ENCODE data around the gene ZNF831.

ZNF831 gene

DNA sequence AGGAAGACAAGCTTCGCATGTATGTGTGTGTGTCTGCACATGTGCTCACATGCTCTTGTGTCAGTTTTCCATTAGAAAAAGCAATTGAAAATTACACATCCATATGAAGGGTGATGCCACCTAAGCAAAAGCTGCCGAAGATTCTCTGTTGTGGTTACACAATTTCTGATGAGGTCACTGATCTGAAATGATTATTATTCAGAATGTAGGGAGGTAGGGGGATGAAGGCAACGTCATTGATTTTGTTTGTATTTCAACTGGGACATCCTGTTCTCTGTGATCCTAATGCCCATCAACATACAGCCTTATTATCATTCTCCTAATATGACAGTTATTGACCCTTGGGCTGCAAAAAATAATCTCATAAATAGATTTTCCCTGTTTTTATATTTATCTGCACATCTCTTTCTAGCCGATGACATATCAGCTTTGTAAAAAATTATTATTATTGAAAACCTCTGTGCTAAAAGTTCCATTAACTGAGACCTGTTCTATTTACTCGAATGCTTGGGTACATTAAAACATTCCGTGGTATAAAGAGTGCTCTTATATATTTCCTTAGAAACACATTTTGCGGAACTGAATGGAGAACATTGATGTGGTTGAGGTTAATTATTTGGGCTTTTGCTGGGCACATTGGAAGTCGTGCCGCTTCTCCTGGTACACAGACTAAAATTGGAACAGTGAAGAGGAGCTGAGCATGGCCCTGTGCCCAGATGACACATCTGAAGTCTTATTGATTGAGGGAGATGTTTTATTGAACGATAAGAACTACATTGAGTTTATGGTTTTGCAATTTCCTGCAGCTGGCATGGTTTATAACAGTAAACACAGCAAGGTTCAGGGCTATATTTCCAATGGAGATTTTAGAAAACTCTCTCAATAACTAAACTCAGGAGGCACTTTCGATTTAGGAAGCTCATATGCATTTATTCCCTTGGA lies 51.3 kb downstream of the ZNF831 start:
- DNase-seq (ENCODE audit: low spot score), result no peak

DNA sequence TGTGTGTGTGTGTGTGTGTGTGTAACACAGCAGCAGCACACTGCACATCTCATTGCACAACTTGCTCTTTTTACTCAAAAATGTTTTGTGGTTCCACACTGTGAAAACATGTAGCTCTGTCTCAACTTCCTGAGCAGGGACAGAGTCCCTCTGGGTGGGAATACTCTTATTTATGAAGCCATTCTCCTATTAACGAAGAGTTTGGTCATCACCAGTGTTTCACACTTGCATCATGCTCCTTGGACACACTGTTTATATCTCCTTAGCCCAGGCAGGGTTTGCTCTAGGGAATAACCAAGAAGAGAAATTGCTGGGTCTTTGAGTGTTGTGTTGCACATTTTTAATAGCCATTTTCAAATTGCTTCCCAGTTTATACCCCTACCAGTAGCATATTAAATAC lies 53.6 kb downstream of the ZNF831 start:
- no peak for DNase-seq (ENCODE audit: low spot score)

DNA sequence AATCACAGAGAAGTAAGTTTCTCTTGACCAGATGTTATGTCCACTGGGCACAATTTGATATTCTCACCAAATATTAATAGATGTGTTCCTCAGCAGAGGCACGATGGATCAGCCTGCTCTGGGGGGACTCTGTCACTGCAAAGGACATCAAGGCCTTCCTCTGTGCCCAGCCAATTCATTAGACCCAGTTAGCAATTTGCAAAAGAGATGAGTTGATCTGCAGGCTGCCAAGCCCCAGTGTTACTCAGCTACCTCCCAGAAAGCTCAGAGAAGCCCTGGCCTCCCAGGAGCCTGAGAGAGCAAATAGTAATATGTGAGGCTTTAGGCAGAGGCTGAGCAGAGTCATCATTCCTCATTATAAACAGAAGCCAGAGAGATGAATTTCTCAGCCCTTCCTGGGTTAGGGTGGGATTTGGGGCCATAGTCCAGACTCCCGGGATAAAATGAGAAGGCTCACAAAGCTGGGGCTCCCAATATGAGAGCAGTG lies 54.2 kb downstream of the ZNF831 start:
- no peak for DNase-seq (ENCODE audit: low spot score)

DNA sequence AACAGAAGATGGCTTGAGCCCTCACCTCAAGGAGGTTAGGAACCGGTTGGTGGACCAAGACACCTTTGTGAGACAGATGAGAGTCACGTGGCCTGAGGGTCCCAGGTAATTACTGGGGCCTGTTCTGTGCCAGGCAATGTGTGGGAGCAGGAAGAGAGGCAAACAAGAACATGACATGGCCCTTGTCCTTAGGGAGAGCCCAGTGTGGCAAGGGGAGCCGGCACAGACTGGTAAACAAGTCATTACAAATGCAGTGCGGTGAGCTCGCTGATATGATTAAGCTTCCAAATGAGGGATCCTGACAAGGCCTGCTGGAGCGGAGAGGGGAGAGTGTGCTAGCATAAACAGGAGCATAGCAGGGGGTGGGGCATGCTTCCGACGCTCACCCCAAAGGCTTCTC lies 55.6 kb downstream of the ZNF831 start:
- no peak for DNase-seq (ENCODE audit: low spot score)

DNA sequence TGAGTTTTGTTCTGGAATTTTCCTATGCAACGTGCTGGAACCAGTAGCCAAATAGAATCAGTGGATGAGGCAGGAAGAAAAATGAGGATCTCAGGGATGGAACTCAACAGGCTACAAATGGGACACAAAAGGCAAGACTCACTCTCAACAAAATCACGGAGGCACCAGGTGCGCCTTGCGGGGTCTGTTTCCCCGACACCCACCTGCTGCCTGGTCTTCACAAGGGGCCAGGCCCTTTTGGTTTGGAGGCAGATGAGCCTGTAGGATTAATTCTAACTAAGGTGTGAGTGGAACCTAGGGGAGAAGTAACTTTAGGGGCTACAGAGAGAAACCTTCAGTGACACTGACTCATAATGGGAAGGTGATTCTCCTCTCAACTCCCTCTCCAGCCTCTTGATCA lies 56.5 kb downstream of the ZNF831 start:
- DNase-seq (ENCODE audit: low spot score), result no peak

DNA sequence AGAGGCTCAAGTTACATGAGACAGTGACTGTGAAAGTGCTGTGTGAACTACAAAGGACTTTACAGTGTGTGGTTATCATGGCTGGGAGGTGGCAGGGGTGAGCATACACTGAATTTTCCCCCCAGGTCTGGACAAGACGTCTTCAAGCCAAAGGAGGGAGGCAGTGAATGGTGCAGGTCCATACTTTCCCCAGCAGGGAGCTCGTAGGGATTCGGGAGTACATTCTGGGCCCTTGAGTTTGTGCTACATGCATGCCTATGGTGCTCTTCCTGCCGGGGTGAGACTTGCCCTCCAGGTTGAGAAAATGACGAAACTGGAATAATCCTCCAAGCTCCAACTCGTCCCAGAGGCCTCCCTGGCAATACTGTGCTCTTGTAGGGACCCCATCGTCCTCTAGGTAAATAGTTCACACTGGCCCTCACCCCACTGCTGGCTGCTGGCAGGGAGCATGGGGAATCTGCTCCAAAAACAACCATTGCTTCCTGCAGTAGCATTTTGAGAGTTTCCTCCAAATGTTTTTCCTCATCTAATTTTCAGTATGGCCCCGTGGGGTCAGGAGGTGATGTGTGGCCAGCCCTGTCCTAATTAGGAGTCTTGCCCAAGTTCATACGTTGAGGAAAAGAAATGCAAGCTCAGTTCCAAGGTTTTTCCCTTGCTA lies 57.6 kb downstream of the ZNF831 start:
- no peak for DNase-seq (ENCODE audit: low spot score)

DNA sequence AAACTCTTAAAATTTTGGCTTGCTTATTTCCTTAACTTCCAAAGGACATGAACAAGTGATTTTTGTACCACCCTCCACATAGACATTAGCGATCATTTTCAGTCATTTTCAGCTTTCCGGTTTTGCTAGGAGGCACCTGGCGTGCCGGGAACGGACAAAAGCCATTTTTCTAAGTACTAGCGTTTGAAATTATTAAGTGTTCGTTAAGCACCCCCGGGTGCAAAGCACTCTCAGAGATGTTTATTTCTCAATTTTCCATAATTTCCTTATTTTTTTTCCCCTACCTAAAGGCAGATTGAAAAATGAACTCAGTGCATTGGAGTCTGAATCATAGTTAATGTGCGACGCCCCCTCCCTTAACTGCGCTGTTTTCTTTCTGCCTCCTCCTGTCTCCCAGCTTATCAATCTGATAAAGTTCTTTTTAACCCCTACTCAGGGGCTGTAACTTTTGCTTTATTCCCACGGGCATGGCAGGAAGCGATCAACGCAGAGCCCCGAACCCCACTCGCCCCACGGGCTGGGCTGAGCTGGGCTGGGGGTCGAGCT lies 58.2 kb downstream of the ZNF831 start:
- no peak for DNase-seq (ENCODE audit: low spot score)

DNA sequence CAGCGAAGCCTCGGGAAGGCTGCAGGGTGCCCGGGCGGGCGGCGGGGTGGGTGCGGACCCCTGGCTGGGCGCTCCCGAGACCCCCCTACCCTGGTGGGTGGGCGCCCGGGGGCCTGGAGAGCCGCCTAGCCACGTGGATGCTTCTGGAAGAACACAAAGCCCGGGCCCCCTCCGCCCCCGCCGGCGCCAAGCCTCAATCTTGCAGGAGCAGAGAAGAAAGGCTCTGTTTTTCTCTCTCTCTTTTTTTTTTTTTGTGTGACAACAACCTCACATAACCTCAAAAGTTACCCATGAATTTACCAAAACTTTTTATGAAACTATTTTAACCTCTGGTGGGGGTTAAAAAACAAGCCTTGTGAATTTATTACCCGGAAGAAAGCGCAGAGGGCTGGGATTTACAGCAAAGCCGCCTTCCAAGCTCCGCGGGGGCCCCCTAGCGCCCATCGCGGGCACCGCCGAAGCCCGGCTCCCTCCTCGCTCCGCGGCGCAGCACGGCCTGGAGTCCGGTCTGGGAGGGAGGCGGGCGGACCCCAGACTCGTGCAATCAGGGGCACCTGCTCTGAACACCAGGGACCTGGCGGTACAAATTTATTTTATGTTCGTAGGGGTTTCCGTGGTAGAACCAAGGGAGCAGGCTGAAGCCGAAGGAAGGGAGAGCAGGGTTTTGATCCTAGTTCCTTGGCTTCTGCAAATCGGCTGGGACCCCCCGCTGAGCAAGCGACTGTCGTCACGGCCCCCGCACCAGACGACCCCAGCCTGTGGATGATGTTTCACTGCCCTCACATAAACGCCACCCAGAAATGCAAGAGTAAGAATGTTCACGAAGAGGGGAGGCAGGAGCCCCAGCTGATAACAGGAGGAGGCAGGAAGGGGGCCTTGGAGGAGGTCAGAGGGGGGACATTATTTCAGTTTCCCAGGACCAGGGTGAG lies 58.9 kb downstream of the ZNF831 start:
- peak; percentile 70 for DNase-seq (ENCODE audit: low spot score)

DNA sequence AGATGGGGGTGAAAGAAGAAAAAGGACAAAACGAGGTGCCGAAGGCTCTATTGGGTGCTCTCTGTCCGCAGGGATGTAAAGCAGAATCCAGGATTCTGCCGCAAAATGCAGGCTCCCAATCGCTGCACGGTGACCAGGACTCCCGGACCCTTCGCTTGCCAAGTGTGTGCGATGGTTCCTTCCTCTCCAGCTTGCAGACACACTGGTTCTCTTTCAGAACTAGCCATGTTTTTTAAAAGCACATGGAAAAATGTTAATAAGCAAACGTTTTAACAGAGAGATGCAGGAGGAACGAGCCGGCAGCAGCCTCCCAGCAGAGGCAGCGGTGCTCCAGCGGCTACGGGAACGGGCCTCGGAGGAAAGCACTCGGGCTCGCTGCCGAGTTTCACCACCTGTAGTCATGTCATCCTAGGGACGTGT lies 59.6 kb downstream of the ZNF831 start:
- no peak for DNase-seq (ENCODE audit: low spot score)

DNA sequence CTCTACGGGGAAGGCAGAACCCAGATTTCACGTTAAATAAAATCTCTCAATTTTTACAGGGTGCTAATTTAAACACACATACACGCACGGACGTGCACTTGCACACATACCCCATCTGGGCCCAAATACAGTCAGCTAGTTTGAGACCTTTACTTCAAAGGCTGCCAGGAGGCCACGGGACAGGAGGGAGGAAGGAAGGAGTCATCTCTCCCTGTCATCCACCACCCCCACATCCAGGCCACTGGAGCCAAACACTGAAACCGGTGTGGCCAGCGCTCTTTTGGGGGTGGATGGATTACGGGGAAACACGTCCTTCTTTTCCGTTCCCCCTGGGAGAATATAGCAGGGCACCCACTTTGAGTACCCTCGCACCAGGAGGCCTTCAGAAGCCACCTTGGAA lies 60.1 kb downstream of the ZNF831 start:
- DNase-seq (ENCODE audit: low spot score), result no peak

DNA sequence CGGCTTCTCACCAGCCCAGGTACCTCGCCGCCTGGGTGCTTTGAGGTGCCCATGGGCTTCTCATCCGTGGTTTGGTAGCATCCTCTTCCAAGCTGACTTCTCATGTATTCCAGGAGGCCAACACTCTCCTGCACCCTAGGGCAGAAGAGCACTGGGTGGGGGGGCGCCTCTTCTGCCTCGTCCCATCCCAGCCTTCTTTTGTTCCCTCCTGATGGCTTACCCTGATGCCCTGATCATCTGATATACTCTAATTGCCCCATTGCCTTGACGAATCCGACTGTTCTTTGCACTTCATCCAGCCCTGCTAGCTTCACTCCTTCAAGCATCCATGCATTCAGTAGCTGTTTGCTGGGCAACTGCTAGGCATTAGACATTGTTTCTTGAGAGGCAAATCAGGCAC lies 60.6 kb downstream of the ZNF831 start:
- no peak for DNase-seq (ENCODE audit: low spot score)

DNA sequence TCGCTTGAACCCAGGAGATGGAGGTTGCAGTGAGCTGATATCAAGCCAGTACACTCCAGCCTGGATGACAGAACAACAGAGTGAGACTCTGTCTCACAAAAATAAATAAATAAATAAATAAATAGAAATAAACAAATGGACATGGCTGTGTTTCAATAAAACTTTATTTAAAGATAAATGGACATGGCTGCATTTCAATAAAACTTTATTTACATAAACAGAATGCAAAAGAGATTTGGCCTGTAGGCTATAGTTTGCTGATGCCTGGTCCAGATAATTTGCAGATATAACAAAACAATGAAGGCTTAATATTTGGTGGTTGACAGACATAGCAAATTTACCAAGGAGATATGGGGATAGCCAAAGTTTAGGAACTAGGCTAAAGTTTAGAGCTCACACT lies 66.8 kb downstream of the ZNF831 start:
- no peak for DNase-seq (ENCODE audit: low spot score)

DNA sequence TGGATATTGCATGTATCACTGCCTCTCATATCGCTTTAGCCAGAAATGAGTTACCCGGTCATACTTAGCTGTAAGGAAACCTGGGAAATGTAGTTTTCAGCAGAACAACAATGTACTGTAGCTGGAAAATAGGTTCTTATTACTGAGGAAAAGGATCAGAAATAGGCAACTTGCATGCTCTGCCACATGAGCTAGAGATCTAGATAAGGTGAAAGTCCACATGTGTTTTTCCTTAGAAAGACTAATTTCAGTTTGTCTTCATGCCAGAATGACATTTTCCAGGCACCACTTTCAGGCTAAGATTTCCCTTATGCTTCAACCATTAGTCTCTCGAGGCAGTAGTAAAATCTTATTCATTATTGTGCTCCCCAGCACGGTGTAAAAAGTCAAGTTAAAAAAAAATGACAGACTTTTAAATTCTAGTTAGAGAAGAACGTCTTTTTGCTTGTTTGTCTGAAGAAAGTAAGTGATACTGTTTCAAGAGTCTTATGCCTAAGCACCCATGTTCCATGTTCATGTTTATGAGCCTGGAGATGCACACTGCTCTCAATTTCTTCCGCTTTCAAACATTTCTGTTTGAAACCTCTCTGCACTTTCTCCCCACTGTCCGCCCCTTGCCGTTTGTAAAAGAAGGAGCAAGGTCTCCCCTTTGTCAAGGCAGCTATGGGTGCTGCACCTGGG lies 67.6 kb downstream of the ZNF831 start:
- DNase-seq (ENCODE audit: low spot score), result no peak

DNA sequence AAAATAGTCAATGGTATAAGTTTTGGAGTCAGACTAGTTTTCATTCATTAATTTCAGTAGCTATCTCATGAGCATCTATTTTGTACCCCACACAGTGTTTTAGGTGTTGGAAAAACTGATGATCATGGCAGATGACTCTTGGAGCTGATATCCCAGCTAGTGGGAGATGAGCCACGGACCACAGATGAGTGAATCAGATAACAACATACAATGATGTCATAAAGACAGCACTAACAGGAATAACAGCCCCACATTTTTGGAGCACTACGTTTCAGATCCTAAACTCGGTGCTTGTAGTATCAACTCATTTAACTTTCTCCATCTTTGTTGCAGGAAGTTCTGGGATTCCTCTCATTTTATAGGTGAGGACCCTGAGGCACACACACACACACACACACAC lies 69.0 kb downstream of the ZNF831 start:
- DNase-seq (ENCODE audit: low spot score), result no peak

DNA sequence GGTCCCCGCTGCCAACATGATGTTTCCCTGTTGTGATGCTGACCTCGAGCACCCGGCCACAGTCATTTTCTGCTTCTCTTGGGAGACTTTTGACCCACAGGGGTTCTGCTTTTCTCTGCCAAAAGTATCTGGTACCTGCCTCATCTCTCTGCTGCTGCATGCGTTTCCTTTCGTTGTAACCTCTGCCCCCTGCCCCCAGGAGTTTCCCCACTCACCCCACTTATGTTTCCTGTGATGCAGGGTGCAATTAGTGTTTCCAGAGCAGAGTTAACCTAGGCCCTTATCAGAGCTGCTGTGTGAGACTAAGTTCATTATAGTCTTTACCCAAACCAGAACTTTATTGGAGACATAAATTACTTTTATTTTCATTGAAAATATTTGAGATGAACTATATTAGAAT lies 71.6 kb downstream of the ZNF831 start:
- DNase-seq (ENCODE audit: low spot score), result no peak

DNA sequence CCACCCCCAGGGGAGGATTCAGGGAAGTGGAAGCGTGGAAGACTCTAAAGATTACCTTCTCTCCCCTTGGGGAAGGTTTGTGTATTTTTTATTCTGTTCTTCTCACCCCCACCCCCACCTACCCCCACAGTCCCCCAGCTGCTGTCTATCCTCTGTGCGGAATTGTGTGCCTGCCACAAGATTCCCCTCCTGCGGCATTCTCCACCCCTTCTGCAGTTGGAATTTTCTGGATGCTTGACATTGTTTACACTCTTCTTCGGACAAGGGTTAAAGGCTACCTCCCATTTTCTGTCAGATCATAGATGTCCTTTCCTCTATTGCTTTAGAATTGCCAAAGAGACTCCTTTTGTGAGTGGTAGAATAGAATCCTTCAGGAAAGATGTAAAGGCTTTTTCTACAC lies 76.4 kb downstream of the ZNF831 start:
- DNase-seq (ENCODE audit: low spot score), result no peak

DNA sequence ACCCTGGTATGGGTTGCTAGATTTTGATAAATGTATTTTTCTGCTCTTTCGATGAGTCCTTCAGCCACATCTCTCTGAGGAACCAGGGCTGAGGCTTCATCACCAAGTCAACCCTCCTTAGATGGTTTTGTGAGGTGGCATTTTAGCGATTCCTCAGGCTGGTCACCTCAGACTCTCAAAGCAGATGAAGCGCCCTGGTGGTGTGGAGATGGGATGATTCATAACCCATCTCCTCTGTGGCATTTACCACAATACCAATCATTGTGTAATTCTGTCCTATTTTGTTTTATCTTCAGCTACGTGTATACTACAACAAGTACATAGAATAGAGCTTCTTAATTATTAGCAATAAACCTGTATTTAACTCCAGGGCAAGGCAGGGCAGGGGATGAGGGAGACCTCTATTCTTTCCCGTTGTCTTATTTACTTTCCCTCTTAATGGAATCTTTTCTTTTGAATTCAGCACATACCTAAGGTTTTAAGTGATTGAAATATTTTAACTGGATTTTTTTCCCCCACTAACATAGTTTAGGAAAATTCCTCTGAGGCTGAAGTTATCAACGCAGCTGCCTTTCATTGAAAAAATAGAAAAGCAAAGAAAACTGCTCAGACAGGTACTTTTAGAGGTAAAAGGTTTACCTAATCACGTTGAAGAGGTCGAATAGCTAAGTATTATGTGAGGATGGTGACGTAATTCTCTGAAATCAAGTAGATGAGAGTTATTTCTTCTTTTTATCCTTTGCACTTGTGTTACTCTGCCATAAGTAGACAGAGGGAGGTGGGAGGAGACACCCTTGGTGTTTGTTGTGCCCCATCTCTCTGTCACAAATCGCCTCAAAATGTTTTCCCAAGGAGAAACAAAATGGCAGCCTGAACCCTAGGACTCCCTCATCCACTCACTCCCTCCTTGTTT lies 79.3 kb downstream of the ZNF831 start:
- no peak for DNase-seq (ENCODE audit: low spot score)

DNA sequence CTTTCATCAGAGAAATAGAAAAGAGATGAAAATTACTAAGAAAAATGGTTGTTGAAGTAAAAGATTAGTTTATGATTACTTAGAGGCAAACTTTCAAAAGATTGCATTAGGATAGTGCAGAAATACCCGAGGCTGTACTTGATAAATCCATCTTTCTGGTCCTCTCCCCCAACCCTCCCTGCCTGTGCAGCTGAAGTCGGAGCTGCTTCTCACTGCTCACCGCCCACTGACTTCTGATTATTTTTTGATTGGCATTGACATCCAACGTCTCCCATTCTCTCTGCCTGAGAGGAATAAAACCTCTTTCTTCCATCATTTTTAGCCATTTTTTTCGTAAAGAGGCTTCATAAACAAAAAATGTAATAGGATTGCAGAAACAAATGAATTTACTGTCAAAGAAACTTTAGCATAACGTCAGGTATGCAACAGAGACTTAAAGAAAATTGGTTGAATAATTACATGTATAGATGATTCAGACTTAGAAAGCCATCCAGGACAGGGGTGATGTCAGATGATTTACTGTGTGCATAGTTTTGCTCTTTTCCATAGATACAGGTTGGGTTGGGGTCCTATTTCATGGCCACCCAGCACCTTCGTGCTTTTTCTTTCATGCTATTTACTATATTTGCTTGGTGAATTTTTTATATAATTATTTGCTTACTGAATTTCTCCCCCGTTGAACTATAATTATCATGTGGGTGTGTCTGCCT lies 83.2 kb downstream of the ZNF831 start:
- DNase-seq (ENCODE audit: low spot score), result no peak

Measured in kidney tubule cell (primary cell).